HepG2 (cell line): ENCODE results near the gene FGF9. TPM values are rescaled to one million over a fixed set of nuclear protein-coding genes. Genes with fewer than 3 reads are reported as not detected.

ENCODE experiments used
- CBX2 ChIP-seq, 2 experiments: fragments of 200-600 bp in 1 of 2; sonication (generic); formaldehyde crosslinking in 1 of 2; IDR thresholded peaks; 2 replicates each; pipeline versions ENCODE4 v1.7.0 to v1.8.1; 2018 to 2022; ENCODE audit warnings: low read depth in 2 of 2, low read length in 1 of 2, mild to moderate bottlenecking in 1 of 2, missing genetic modification reagents in 1 of 2
- DRAP1 ChIP-seq: IDR thresholded peaks from 2 replicates; pipeline ENCODE4 v1.6.1; 2016; ENCODE audit warnings: missing genetic modification reagents, missing compliant biosample characterization
- EP300 ChIP-seq, 3 experiments: sonication (generic) in 1 of 3; formaldehyde crosslinking in 1 of 3; IDR thresholded peaks; 2 replicates each; pipeline versions ENCODE4 v1.5.1 to v1.6.1; 2011 to 2020; ENCODE audit warnings: low read depth in 2 of 3, low read length in 2 of 3, borderline replicate concordance in 1 of 3, improper control_type of control experiment in 1 of 3, mild to moderate bottlenecking in 1 of 3, missing genetic modification reagents in 1 of 3, moderate library complexity in 1 of 3
- HNF1B ChIP-seq: sonication (generic); formaldehyde crosslinking; IDR thresholded peaks from 2 replicates; pipeline ENCODE4 v1.5.1; 2020; ENCODE audit warnings: mild to moderate bottlenecking, moderate library complexity, missing genetic modification reagents
- KAT8 ChIP-seq: IDR thresholded peaks from 2 replicates; pipeline ENCODE4 v1.6.1; 2016; ENCODE audit warnings: missing genetic modification reagents, missing compliant biosample characterization
- MAF1 ChIP-seq: sonication (generic); formaldehyde crosslinking; IDR thresholded peaks from 2 replicates; pipeline ENCODE4 v1.5.0; 2020; ENCODE audit warnings: missing genetic modification reagents, borderline replicate concordance
- MLXIP ChIP-seq: sonication (generic); formaldehyde crosslinking; IDR thresholded peaks from 2 replicates; pipeline ENCODE4 v1.9.0; 2021; ENCODE audit warnings: missing genetic modification reagents, borderline replicate concordance
- NFE2L1 ChIP-seq: sonication (generic); formaldehyde crosslinking; IDR thresholded peaks from 2 replicates; pipeline ENCODE4 v1.4.0; 2020; ENCODE audit warnings: missing genetic modification reagents, mild to moderate bottlenecking, borderline replicate concordance
- NR2F1 ChIP-seq, 2 experiments: fragments of 450-650 bp in 1 of 2; formaldehyde crosslinking in 1 of 2; IDR thresholded peaks; 2 replicates each; pipeline versions ENCODE4 v1.5.0 to v1.6.1; 2016 to 2020; ENCODE audit warnings: mild to moderate bottlenecking in 1 of 2, missing compliant biosample characterization in 1 of 2, missing genetic modification reagents in 1 of 2, moderate library complexity in 1 of 2
- PAX8 ChIP-seq: sonication (generic); formaldehyde crosslinking; IDR thresholded peaks from 2 replicates; pipeline ENCODE4 v1.8.0; 2022; ENCODE audit warnings: mild to moderate bottlenecking, missing genetic modification reagents, borderline replicate concordance
- SOX6 ChIP-seq, 2 experiments: fragments of 450-650 bp in 1 of 2; sonication (generic) in 1 of 2; formaldehyde crosslinking in 1 of 2; IDR thresholded peaks; 2 replicates each; pipeline versions ENCODE4 v1.4.0 to v1.6.1; 2017 to 2020; ENCODE audit warnings: antibody characterized with exemption in 1 of 2, mild to moderate bottlenecking in 1 of 2, missing genetic modification reagents in 1 of 2
- TBL1XR1 ChIP-seq: fragments of 150-350 bp; IDR thresholded peaks from 2 replicates; pipeline ENCODE4 v1.6.1; 2014; ENCODE audit warnings: borderline replicate concordance, low read length; ENCODE audit not compliant: partially characterized antibody
- ZBTB21 ChIP-seq: sonication (generic); formaldehyde crosslinking; IDR thresholded peaks from 2 replicates; pipeline ENCODE4 v1.4.0; 2020; ENCODE audit warnings: missing genetic modification reagents
- ZNF503 ChIP-seq: sonication (generic); formaldehyde crosslinking; IDR thresholded peaks from 2 replicates; pipeline ENCODE4 v1.4.0; 2020; ENCODE audit warnings: missing genetic modification reagents
- ZNF678 ChIP-seq: sonication (generic); formaldehyde crosslinking; IDR thresholded peaks from 2 replicates; pipeline ENCODE4 v1.4.0; 2020; ENCODE audit warnings: mild to moderate bottlenecking, missing genetic modification reagents
- ZSCAN5A ChIP-seq: sonication (generic); formaldehyde crosslinking; IDR thresholded peaks from 2 replicates; pipeline ENCODE4 v1.8.0; 2022; ENCODE audit warnings: mild to moderate bottlenecking, missing genetic modification reagents, borderline replicate concordance
- polyA plus RNA-seq, 8 experiments: library from polyadenylated mRNA; depleted of rRNA in 3 of 8; stranded (reverse) in 7 of 8; unstranded in 1 of 8; fragments of >200 nt; fragmentation: Illumina TruSeq in 4 of 8; extraction: Trizol in 4 of 8; gene quantifications; 2 replicates each; pipeline versions ENCODE4 v1.2.1 to v1.2.3, GENCODE V29; 2011 to 2016; ENCODE audit warnings: low read depth in 4 of 8, missing spikeins in 1 of 8, mixed read lengths in 1 of 8; ENCODE audit not compliant: insufficient read depth in 1 of 8
- total RNA-seq, 5 experiments: library from RNA; depleted of rRNA; stranded (reverse); fragments of >200 nt; fragmentation: Illumina TruSeq; extraction: Trizol; gene quantifications; 2 replicates each; pipeline ENCODE4 v1.2.3, GENCODE V29; 2016; ENCODE audit warnings: low read depth in 1 of 5

Gene FGF9
- total and polyA plus RNA-seq, 2 of the 13 experiments (the other 11 are each of a cell fraction or from before 2014, with no cell fraction given), result not detected

- TF ChIP-seq ZSCAN5A, result no peak
- TF ChIP-seq SOX6 (IDR thresholded peaks at IDR 0.05), result no peak
- no peak for TF ChIP-seq SOX6 (CRISPR knock-in tag; IDR thresholded peaks at IDR 0.05)
- no peak for TF ChIP-seq KAT8
- no peak for TF ChIP-seq ZBTB21 (CRISPR knock-in tag)
- TF ChIP-seq DRAP1, result no peak
- TF ChIP-seq NFE2L1 (CRISPR knock-in tag), result no peak
- 0 out of 2 replicates have a peak, but pooled peaks have one; percentile 36 for TF ChIP-seq CBX2 (IDR thresholded peaks at IDR 0.05; ENCODE audit: low read depth, low read length)
- no peak for TF ChIP-seq CBX2 (CRISPR knock-in tag; IDR thresholded peaks at IDR 0.05; ENCODE audit: low read depth)
- TF ChIP-seq NR2F1 (CRISPR knock-in tag; IDR thresholded peaks at IDR 0.05), result no peak
- TF ChIP-seq PAX8 (CRISPR knock-in tag), result no peak
- TF ChIP-seq MAF1 (CRISPR knock-in tag), result no peak
- no peak for TF ChIP-seq EP300 (IDR thresholded peaks at IDR 0.05; ENCODE audit: low read depth in 2 of 2, low read length in 2 of 2)
- no peak for TF ChIP-seq EP300 (CRISPR knock-in tag; IDR thresholded peaks at IDR 0.05; ENCODE audit: borderline replicate concordance)
- no peak for TF ChIP-seq ZNF503 (CRISPR knock-in tag)
- no peak for TF ChIP-seq TBL1XR1
- TF ChIP-seq MLXIP, result no peak
- no peak for TF ChIP-seq ZNF678 (CRISPR knock-in tag)
- no peak for TF ChIP-seq HNF1B (CRISPR knock-in tag)
These were observed at the start of gene FGF9 (continued) for GRCh38 chr13:21670883-21671619.
